PC-3 (cell line): ENCODE measurements around the gene YPEL2. TPM values are rescaled to one million over a fixed set of nuclear protein-coding genes. Genes with fewer than 3 reads are reported as not detected.

ENCODE experiments used
- ATAC-seq: fragments of 200-7000 bp; cut with Tn5 transposase; 2 replicates; pipeline ENCODE4 v1.9.1; 2020; ENCODE audit warnings: mild to moderate bottlenecking, moderate library complexity
- BruUV-seq: library from RNA; stranded (reverse); fragments of 400-500 nt; replicated peaks from 2 replicates; lab custom pipeline; 2021; lab: Mats Ljungman, UMichigan
- CTCF ChIA-PET: fragments of 300-600 bp; sonication (Branson Sonifier 250); formaldehyde crosslinking; loops from one replicate; lab custom pipeline; 2022; ENCODE audit warnings: antibody characterized with exemption; lab: Charles Lee
- POLR2A ChIA-PET: fragments of 300-600 bp; sonication (Branson Sonifier 250); formaldehyde crosslinking; loops from one replicate; lab custom pipeline; 2022; ENCODE audit warnings: antibody characterized with exemption; ENCODE audit not compliant: unreplicated experiment; lab: Charles Lee
- DNase-seq: peaks from one replicate; pipeline ENCODE4 v3.0.0-alpha.2; 2015
- H2AFZ ChIP-seq: fragments of 300-600 bp; sonication (generic); 2 replicates; pipeline ENCODE4 v1.6.0; 2016; ENCODE audit warnings: antibody characterized with exemption, low read length
- H3F3A ChIP-seq: fragments of 300-600 bp; sonication (generic); one replicate; pipeline ENCODE4 v1.6.0; 2017; ENCODE audit warnings: antibody characterized with exemption, low read length, control low read depth, mild to moderate bottlenecking; ENCODE audit not compliant: unreplicated experiment
- H3K27ac ChIP-seq: fragments of 300-600 bp; sonication (generic); 2 replicates; pipeline ENCODE4 v1.5.1; 2016; ENCODE audit warnings: mild to moderate bottlenecking, low read length
- H3K27me3 ChIP-seq: fragments of 300-600 bp; sonication (generic); 2 replicates; pipeline ENCODE4 v1.6.1; 2016; ENCODE audit warnings: low read length, mixed read lengths
- H3K36me3 ChIP-seq: fragments of 300-600 bp; sonication (generic); 2 replicates; pipeline ENCODE4 v1.6.1; 2016; ENCODE audit warnings: low read depth, mixed run types, low read length, mixed read lengths
- H3K4me1 ChIP-seq: fragments of 300-600 bp; sonication (generic); 2 replicates; pipeline ENCODE4 v1.5.1; 2016; ENCODE audit warnings: low read length; ENCODE audit not compliant: insufficient read depth
- H3K4me2 ChIP-seq: fragments of 300-600 bp; sonication (generic); 2 replicates; pipeline ENCODE4 v1.6.0; 2016; ENCODE audit warnings: low read length
- H3K4me3 ChIP-seq: fragments of 300-600 bp; sonication (generic); 2 replicates; pipeline ENCODE4 v1.5.1; 2016; ENCODE audit warnings: mild to moderate bottlenecking, low read length, mixed read lengths
- H3K79me2 ChIP-seq: fragments of 300-600 bp; sonication (generic); 2 replicates; pipeline ENCODE4 v1.6.1; 2017; ENCODE audit warnings: low read length, mixed read lengths
- H3K9ac ChIP-seq: fragments of 300-600 bp; sonication (generic); 2 replicates; pipeline ENCODE4 v1.6.0; 2016; ENCODE audit warnings: mild to moderate bottlenecking, low read length
- H3K9me2 ChIP-seq: fragments of 300-600 bp; sonication (generic); replicated peaks from 2 replicates; pipeline ENCODE4 v1.6.1; 2016; ENCODE audit warnings: mixed run types, low read length, mixed read lengths
- H3K9me3 ChIP-seq: fragments of 300-600 bp; sonication (generic); 2 replicates; pipeline ENCODE4 v1.6.1; 2016; ENCODE audit warnings: low read length, mixed read lengths
- H4K20me1 ChIP-seq: fragments of 300-600 bp; sonication (generic); 2 replicates; pipeline ENCODE4 v1.6.1; 2016; ENCODE audit warnings: low read length, mixed read lengths
- EZH2 ChIP-seq: fragments of 300-600 bp; sonication (generic); IDR thresholded peaks from one replicate; pipeline ENCODE4 v1.6.1; 2017; ENCODE audit warnings: antibody characterized with exemption, mild to moderate bottlenecking, low read length; ENCODE audit not compliant: unreplicated experiment
- EZH2phosphoT487 ChIP-seq: fragments of 300-600 bp; sonication (generic); IDR thresholded peaks from 2 replicates; pipeline ENCODE4 v1.6.1; 2018; ENCODE audit warnings: mild to moderate bottlenecking, antibody characterized with exemption, low read length, borderline replicate concordance
- intact Hi-C: fragments of 100-400 bp; cut with micrococcal nuclease; formaldehyde crosslinking; loops from 2 replicates; pipeline ENCODE4 v1.9.0; 2023
- total RNA-seq: library from RNA; depleted of rRNA; stranded (reverse); fragments of >200 nt; gene quantifications from 2 replicates; pipeline ENCODE4 v1.2.3, GENCODE V29; 2014
- TF ChIP-seq, protein P1 (sequence below): fragments of 300-600 bp; sonication (generic); conservative IDR thresholded peaks from 2 replicates; pipeline ENCODE4 v1.5.1; 2017; ENCODE audit warnings: antibody characterized with exemption, low read depth, mild to moderate bottlenecking, low read length

Gene YPEL2
- total RNA-seq, 1 experiment from 2014 or later: 0.47 TPM

DNA sequence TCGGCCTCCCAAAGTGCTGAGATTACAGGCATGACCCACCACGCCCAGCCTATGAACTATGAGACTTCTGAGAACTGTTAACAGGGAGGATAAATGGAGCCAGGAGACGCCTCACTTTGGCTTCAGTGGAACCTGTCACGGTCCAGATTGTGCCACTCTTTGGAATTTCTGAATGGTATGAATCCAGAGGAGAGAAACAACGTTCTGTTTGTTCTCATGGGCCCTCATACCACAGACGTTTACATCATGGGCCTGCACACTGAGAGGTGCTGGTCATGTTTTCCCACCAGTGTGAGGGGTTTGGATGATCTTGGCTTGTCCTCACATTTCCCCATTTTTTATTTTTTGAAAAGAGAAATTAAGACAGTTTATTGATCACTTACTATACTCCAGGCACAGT lies 90.3 kb downstream of the YPEL2 start:
- Histone ChIP-seq H4K20me1 (no peaks in the 10 kb centered on the region), H3K9ac (no peak overlapping the region), H3K4me3 (no peak overlapping the region), H3K4me2 (no peak overlapping the region), H3K36me3 (no peaks in the 10 kb centered on the region), H3K79me2 (no peaks in the 10 kb centered on the region), H3K27me3 (peaks cover 4% of the 10 kb centered on the region; the same call in 1 of the 2 replicates), H3K9me3 (no peaks in the 10 kb centered on the region), H2AFZ (no peak overlapping the region), H3F3A (no peaks in the 10 kb centered on the region), H3K9me2 (no peaks in the 10 kb centered on the region), H3K27ac (no peak overlapping the region), H3K4me1 (peaks cover 13% of the 10 kb centered on the region)
- ChIA-PET CTCF (no interaction called here), POLR2A (no interaction called here)
- BruUV-seq: no TSS peak
- intact Hi-C loops: no loop called here
- ATAC-seq (no peak), DNase-seq (no peak)
- TF ChIP-seq EZH2phosphoT487 (no peak), EZH2 (no peak)
- TF ChIP-seq, protein P1, sequence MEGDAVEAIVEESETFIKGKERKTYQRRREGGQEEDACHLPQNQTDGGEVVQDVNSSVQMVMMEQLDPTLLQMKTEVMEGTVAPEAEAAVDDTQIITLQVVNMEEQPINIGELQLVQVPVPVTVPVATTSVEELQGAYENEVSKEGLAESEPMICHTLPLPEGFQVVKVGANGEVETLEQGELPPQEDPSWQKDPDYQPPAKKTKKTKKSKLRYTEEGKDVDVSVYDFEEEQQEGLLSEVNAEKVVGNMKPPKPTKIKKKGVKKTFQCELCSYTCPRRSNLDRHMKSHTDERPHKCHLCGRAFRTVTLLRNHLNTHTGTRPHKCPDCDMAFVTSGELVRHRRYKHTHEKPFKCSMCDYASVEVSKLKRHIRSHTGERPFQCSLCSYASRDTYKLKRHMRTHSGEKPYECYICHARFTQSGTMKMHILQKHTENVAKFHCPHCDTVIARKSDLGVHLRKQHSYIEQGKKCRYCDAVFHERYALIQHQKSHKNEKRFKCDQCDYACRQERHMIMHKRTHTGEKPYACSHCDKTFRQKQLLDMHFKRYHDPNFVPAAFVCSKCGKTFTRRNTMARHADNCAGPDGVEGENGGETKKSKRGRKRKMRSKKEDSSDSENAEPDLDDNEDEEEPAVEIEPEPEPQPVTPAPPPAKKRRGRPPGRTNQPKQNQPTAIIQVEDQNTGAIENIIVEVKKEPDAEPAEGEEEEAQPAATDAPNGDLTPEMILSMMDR: no peak

DNA sequence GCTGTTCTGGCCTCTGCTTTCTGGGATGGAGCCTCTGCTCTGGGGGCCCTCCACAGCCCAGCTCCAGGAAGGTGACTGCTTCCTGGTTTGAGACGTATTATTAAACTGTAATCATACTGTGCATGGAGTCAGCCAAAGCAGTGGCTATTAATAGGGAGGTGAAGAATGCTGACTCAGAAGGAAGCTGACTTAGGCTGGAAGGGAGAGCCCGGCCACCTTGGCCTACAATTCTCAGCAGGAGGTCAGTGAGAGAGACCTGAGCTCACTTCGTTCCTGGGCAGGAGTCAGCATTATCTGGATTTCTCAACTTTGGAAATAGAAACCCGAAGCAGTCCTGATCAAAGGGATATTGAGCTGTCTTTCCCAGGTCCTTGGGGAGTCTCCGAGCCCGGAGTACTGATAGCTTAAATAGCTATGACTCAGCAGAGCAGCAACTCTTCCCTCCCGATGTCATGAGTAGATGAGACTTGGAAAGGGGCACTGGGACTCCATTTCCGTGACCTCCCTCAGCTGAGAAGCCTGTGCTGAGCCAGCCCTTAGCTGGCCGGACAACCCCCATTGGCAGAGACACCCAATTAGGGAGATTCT lies 91.8 kb downstream of the YPEL2 start:
- peak overlapping the region; percentile 83 for H2AFZ ChIP-seq

More for the DNA sequence above, 91.8 kb downstream of the YPEL2 start:
- BruUV-seq: no TSS peak
- no peaks in the 10 kb centered on the region for H3K36me3 ChIP-seq
- peaks cover 20% of the 10 kb centered on the region for H3K4me1 ChIP-seq
- ChIA-PET CTCF (interaction anchor here (0.5 to 0.7 kb wide), 2 partner anchors 94 to 557 kb away, joined by 4 read pairs; no protein-coding TSS in a partner anchor), POLR2A (interaction anchor here (0.5 kb wide), 1 partner anchor 1826 kb away, joined by 9 read pairs; no protein-coding TSS in a partner anchor)
- no peaks in the 10 kb centered on the region for H3K79me2 ChIP-seq
- H3K4me3 ChIP-seq: peak overlapping the region; percentile 18; the same call in 1 of the 2 replicates
- DNase-seq (peak; percentile 68), ATAC-seq (peak; percentile 78)
- H3K4me2 ChIP-seq: peak overlapping the region; percentile 67
- no peaks in the 10 kb centered on the region for H3K9me3 ChIP-seq
- no peaks in the 10 kb centered on the region for H3K9me2 ChIP-seq
- H4K20me1 ChIP-seq: no peaks in the 10 kb centered on the region
- H3K27ac ChIP-seq: peak overlapping the region; percentile 55
- TF ChIP-seq EZH2phosphoT487 (no peak), EZH2 (no peak)
- TF ChIP-seq, protein P1: no peak
- no peaks in the 10 kb centered on the region for H3K27me3 ChIP-seq
- H3F3A ChIP-seq: no peaks in the 10 kb centered on the region
- no peak overlapping the region for H3K9ac ChIP-seq
- intact Hi-C loops: no loop called here
